ENCODE data around the gene ARHGEF17.

DNA sequence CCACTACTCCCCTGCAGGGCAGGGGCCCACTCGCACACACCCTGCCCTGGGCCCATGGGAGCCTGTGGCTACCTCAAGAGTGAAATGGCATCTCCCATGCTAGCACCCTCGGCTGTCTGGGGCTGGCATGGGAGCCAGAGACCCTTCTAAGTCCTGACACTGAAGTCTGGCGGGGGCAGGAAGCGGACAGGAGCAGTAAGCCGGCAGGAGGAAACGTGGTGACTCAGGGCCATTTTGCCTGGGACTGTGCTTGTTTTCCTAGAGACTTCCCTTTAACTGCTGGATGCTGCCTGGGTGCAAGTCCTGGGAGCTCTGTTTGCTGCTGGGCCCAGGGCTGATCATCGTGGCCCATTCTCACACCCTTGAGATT, 84.9 kb downstream of the ARHGEF17 start:
- TF ChIP-seq, protein P1, sequence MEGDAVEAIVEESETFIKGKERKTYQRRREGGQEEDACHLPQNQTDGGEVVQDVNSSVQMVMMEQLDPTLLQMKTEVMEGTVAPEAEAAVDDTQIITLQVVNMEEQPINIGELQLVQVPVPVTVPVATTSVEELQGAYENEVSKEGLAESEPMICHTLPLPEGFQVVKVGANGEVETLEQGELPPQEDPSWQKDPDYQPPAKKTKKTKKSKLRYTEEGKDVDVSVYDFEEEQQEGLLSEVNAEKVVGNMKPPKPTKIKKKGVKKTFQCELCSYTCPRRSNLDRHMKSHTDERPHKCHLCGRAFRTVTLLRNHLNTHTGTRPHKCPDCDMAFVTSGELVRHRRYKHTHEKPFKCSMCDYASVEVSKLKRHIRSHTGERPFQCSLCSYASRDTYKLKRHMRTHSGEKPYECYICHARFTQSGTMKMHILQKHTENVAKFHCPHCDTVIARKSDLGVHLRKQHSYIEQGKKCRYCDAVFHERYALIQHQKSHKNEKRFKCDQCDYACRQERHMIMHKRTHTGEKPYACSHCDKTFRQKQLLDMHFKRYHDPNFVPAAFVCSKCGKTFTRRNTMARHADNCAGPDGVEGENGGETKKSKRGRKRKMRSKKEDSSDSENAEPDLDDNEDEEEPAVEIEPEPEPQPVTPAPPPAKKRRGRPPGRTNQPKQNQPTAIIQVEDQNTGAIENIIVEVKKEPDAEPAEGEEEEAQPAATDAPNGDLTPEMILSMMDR (IDR thresholded peaks at IDR 0.05) = no peak
- no peak for TF ChIP-seq POLR2A (IDR thresholded peaks at IDR 0.05)

Data from thyroid gland (tissue), 4 donors.